Measurements from ENCODE around the gene AGBL5. TPM values are rescaled to one million over a fixed set of nuclear protein-coding genes. Genes with fewer than 3 reads are reported as not detected.

Gene AGBL5
- total and polyA plus RNA-seq, 2 of the 13 experiments (the other 11 are each of a cell fraction or from before 2014, with no cell fraction given): 55.9 to 73.3 TPM

- TF ChIP-seq ZNF784 (CRISPR knock-in tag; IDR thresholded peaks at IDR 0.05; ENCODE audit: borderline replicate concordance) (no peak; the same call in 1 of the 2 replicates), ISL2 (CRISPR knock-in tag; IDR thresholded peaks at IDR 0.05) (peak; percentile 72), SRY (CRISPR knock-in tag; IDR thresholded peaks at IDR 0.05) (peak; percentile 64; the same call in 1 of the 2 replicates), ZNF484 (CRISPR knock-in tag; IDR thresholded peaks at IDR 0.05; ENCODE audit: borderline replicate concordance, low read depth) (no peak), GTF2F1 (IDR thresholded peaks at IDR 0.05; ENCODE audit: low read length) (no peak), PPARG (CRISPR knock-in tag; conservative IDR thresholded peaks at IDR 0.05) (peak; percentile 75), ZNF773 (CRISPR knock-in tag; IDR thresholded peaks at IDR 0.05; ENCODE audit: borderline replicate concordance) (no peak), FOXK2 (IDR thresholded peaks at IDR 0.05) (no peak), U2AF1 (optimal IDR thresholded peaks at IDR 0.05; ENCODE audit: low read depth, low read length) (no peak), WIZ (CRISPR knock-in tag; IDR thresholded peaks at IDR 0.05) (no peak), POLR2A (IDR thresholded peaks at IDR 0.05; ENCODE audit: insufficient read depth in 1 of 2, low read depth in 2 of 2, low read length in 2 of 2) (no peak), ZZZ3 (CRISPR knock-in tag; IDR thresholded peaks at IDR 0.05; ENCODE audit: borderline replicate concordance) (0 out of 2 replicates have a peak, but pooled peaks have one; percentile 59), SNAI1 (CRISPR knock-in tag; IDR thresholded peaks at IDR 0.05; ENCODE audit: borderline replicate concordance) (no peak), FOXP4 (CRISPR knock-in tag; IDR thresholded peaks at IDR 0.05) (peak; percentile 46; the same call in 1 of the 2 replicates), RXRA (CRISPR knock-in tag; IDR thresholded peaks at IDR 0.05) (peak; percentile 15), BORCS8-MEF2B (CRISPR knock-in tag; IDR thresholded peaks at IDR 0.05) (no peak), POLR2G (IDR thresholded peaks at IDR 0.05; ENCODE audit: low read depth, low read length) (peak; percentile 77), SOX13 (IDR thresholded peaks at IDR 0.05) (no peak), SOX13 (CRISPR knock-in tag; conservative IDR thresholded peaks at IDR 0.05 in 1 of 2, IDR thresholded peaks at IDR 0.05 in 1 of 2) (peak in 1 of 2 experiments; percentile 58; a peak in 1 of 4 replicates), ZFP90 (CRISPR knock-in tag; IDR thresholded peaks at IDR 0.05; ENCODE audit: borderline replicate concordance) (peak; percentile 49; the same call in 1 of the 2 replicates), SRF (IDR thresholded peaks at IDR 0.05; ENCODE audit: low read depth, low read length) (no peak; the same call in 1 of the 2 replicates), SP2 (CRISPR knock-in tag; IDR thresholded peaks at IDR 0.05) (peak; percentile 74), ZNF121 (CRISPR knock-in tag; IDR thresholded peaks at IDR 0.05) (no peak), EP300 (IDR thresholded peaks at IDR 0.05; ENCODE audit: low read depth in 2 of 2, low read length in 2 of 2) (peak in 1 of 2 experiments; percentile 18; a peak in 1 of 4 replicates), EP300 (CRISPR knock-in tag; IDR thresholded peaks at IDR 0.05; ENCODE audit: borderline replicate concordance) (no peak), ZNF138 (CRISPR knock-in tag; IDR thresholded peaks at IDR 0.05; ENCODE audit: low read depth) (no peak), ZNF850 (CRISPR knock-in tag; conservative IDR thresholded peaks at IDR 0.05) (no peak), HDAC2 (CRISPR knock-in tag; IDR thresholded peaks at IDR 0.05) (peak; percentile 78)
- TF ChIP-seq, protein P1, sequence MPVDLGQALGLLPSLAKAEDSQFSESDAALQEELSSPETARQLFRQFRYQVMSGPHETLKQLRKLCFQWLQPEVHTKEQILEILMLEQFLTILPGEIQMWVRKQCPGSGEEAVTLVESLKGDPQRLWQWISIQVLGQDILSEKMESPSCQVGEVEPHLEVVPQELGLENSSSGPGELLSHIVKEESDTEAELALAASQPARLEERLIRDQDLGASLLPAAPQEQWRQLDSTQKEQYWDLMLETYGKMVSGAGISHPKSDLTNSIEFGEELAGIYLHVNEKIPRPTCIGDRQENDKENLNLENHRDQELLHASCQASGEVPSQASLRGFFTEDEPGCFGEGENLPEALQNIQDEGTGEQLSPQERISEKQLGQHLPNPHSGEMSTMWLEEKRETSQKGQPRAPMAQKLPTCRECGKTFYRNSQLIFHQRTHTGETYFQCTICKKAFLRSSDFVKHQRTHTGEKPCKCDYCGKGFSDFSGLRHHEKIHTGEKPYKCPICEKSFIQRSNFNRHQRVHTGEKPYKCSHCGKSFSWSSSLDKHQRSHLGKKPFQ (CRISPR knock-in tag; IDR thresholded peaks at IDR 0.05; ENCODE audit: insufficient replicate concordance): peak; percentile 88
Observed at GRCh38 chr2:27086090-27086723, 34.7 kb downstream of the AGBL5 start (continued).

Data from HepG2 (cell line).